Psoas muscle (tissue), 8 donors: ENCODE results near the gene C2CD4C. TPM values are rescaled to one million over a fixed set of nuclear protein-coding genes. Genes with fewer than 3 reads are reported as not detected.
"Not testable (repeated sequence)": the region's sequence is repeated elsewhere in the genome, so short reads cannot be mapped to it uniquely, and the experiment has no call there.

Experiments
- ATAC-seq, 4 donors: fragments of 200-7000 bp; cut with Tn5 transposase; one replicate each; pipeline ENCODE4 v1.9.1; 2020; ENCODE audit warnings: moderate library complexity in 3 of 4, mild to moderate bottlenecking in 2 of 4
- DNase-seq, 2 donors: peaks; one replicate each; pipeline ENCODE4 v3.0.0-alpha.2; 2020
- H3K27ac ChIP-seq: fragments of 200-600 bp; one replicate; pipeline ENCODE4 v1.8.0; 2022
- H3K27me3 ChIP-seq, 3 donors: fragments of 200-600 bp in 1 of 3; one replicate each; pipeline versions ENCODE4 v1.6.1 to v1.8.0; 2013 to 2022; ENCODE audit warnings: low read length in 2 of 3, mild to moderate bottlenecking in 2 of 3, moderate library complexity in 1 of 3; ENCODE audit not compliant: insufficient read depth in 3 of 3
- H3K36me3 ChIP-seq, 2 donors: fragments of 200-600 bp in 1 of 2; one replicate each; pipeline versions ENCODE4 v1.6.1 to v1.8.0; 2013 to 2022; ENCODE audit warnings: low read depth in 1 of 2, mild to moderate bottlenecking in 1 of 2, moderate library complexity in 1 of 2; ENCODE audit not compliant: insufficient read depth in 1 of 2
- H3K4me1 ChIP-seq: fragments of 200-600 bp; one replicate; pipeline ENCODE4 v1.8.0; 2022
- H3K4me3 ChIP-seq: fragments of 200-600 bp; one replicate; pipeline ENCODE4 v1.8.0; 2022; ENCODE audit warnings: mild to moderate bottlenecking
- H3K9me3 ChIP-seq: fragments of 200-600 bp; one replicate; pipeline ENCODE4 v1.8.0; 2022
- WGBS, 3 donors: extraction: QIAGEN DNeasy Blood & Tissue Kit; methylation state at CpG; one replicate each; pipeline versions ENCODE4 v1.1.6 to v1.1.7; 2013; 5-methylcytosine and 5-hydroxymethylcytosine counted together
- intact Hi-C, 2 donors: fragments of 100-400 bp; cut with DNase I; formaldehyde crosslinking; loops; one replicate each; pipeline versions ENCODE4 v1.11.0 to v1.14.2; 2022
- polyA plus RNA-seq, 3 donors: library from polyadenylated mRNA; stranded (reverse); fragments of 200-250 nt; gene quantifications; one replicate each; pipeline ENCODE4 v1.2.3, GENCODE V29; 2013
- total RNA-seq, 4 donors: library from RNA; stranded (reverse); fragmentation: NEBNext Ultra II Directional in 2 of 4; extraction: Animal tissue kit (Norgen Biotek cat#: 25700) in 2 of 4; gene quantifications; one replicate each; pipeline versions ENCODE4 v1.2.1 to v1.2.4, GENCODE V29; 2021 to 2023
- TF ChIP-seq, protein P1 (sequence below): fragments of 200-600 bp; IDR thresholded peaks from one replicate; pipeline ENCODE4 v1.8.0; 2022; ENCODE audit warnings: antibody characterized with exemption
- donor health status: healthy with polysubstance abuse.
- donor health status: DM: no; HTN: no; CAD: no; lungs with moderate emphysema.
- donor health status: Bipolar disorder and iron deficiency.
- donor health status: healthy.
- donor health status: DM: yes; HTN: yes; CAD: no.
- donor health status: DM: no; HTN: no; CAD: no.
- donor health status: DM: no; HTN: no; CAD: no.
- donor health status: DM: yes; HTN: yes; CAD: no.

C2CD4C gene
- total and polyA plus RNA-seq, 7 donors: 0.47 to 1.3 (median 0.97) TPM

- WGBS, 3 donors: 36 to 77% (median 55%) methylated on average over 15 of the region's 15 CpGs
- intact Hi-C loops: no loop called here
- DNase-seq: peak in 1 of 2 donors; percentile 35
- H3K27me3 ChIP-seq: peaks cover 0 to 13% (median 0%) of the 10 kb centered on the region in 3 donors
- TF ChIP-seq, protein P1, sequence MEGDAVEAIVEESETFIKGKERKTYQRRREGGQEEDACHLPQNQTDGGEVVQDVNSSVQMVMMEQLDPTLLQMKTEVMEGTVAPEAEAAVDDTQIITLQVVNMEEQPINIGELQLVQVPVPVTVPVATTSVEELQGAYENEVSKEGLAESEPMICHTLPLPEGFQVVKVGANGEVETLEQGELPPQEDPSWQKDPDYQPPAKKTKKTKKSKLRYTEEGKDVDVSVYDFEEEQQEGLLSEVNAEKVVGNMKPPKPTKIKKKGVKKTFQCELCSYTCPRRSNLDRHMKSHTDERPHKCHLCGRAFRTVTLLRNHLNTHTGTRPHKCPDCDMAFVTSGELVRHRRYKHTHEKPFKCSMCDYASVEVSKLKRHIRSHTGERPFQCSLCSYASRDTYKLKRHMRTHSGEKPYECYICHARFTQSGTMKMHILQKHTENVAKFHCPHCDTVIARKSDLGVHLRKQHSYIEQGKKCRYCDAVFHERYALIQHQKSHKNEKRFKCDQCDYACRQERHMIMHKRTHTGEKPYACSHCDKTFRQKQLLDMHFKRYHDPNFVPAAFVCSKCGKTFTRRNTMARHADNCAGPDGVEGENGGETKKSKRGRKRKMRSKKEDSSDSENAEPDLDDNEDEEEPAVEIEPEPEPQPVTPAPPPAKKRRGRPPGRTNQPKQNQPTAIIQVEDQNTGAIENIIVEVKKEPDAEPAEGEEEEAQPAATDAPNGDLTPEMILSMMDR: no peak
- no peak overlapping the region for H3K27ac ChIP-seq
- peak in 1 of 4 donors; percentile 63 for ATAC-seq
- H3K4me1 ChIP-seq: no peaks in the 10 kb centered on the region
- H3K36me3 ChIP-seq: no peaks in the 10 kb centered on the region
- no peaks in the 10 kb centered on the region for H3K9me3 ChIP-seq
- H3K4me3 ChIP-seq: no peak overlapping the region
These were observed 19.2 kb upstream of the C2CD4C start for GRCh38 chr19:428149-428548.

- intact Hi-C loops, H3K9me3 ChIP-seq, H3K4me3 ChIP-seq, H3K4me1 ChIP-seq, H3K27ac ChIP-seq, H3K36me3 ChIP-seq: not testable (repeated sequence)
- DNase-seq: peak in 1 of 2 donors; percentile 19
- ATAC-seq: peak in 1 of 4 donors; percentile 29
- 34 to 60% (median 44%) methylated on average over 10 to 19 of the region's 19 CpGs for WGBS, 3 donors
- peaks cover 0 to 13% (median 0%) of the 10 kb centered on the region in 3 donors for H3K27me3 ChIP-seq
These were observed 18.7 kb upstream of the C2CD4C start for GRCh38 chr19:427675-428074.

DNA sequence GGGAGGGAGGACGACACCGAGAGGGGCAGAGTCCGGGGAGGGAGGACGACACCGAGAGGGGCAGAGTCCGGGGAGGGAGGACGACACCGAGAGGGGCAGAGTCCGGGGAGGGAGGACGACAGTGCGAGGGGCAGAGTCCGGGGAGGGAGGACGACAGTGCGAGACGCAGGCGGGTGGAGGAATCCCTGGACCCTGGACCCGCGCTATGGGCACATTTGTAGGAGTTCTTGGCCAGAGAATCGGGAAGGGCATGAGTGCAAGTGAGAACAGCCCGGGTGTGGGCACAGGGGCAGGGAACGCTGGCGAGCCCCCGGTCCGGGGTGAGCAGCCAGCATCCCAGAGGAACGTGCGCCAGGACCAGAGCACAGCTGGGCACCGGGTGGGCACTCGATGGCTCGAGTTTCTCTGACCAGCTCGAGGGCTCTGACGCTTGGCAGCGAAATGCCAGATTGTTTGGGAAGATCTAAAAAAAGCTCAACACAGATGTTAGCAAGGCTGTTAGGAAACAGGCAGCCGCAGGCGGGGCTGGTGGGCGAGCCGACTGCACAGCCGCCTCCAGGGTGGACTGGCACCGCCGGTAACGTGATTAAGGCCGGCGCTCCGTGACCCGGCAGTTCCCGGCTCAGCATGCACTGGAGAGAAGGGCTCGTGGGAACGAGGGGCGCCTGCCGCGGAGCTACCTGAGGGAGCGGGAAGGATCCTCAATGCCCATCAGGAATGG is 17.9 kb upstream of the C2CD4C start:
- 22 to 34% (median 30%) methylated on average over 39 to 47 of the region's 51 CpGs for WGBS, 3 donors
- peak in 1 of 2 donors; percentile 63 for DNase-seq
- Histone ChIP-seq H3K4me1 (no peaks in the 10 kb centered on the region), H3K27ac (no peak overlapping the region), H3K9me3 (no peaks in the 10 kb centered on the region), H3K27me3 (peaks cover 0 to 13% (median 0%) of the 10 kb centered on the region in 3 donors), H3K36me3 (no peaks in the 10 kb centered on the region), H3K4me3 (no peak overlapping the region)
- intact Hi-C loops: no loop called here
- TF ChIP-seq, protein P1: no peak
- ATAC-seq: peak; percentile 30 to 91 (median 83)

DNA sequence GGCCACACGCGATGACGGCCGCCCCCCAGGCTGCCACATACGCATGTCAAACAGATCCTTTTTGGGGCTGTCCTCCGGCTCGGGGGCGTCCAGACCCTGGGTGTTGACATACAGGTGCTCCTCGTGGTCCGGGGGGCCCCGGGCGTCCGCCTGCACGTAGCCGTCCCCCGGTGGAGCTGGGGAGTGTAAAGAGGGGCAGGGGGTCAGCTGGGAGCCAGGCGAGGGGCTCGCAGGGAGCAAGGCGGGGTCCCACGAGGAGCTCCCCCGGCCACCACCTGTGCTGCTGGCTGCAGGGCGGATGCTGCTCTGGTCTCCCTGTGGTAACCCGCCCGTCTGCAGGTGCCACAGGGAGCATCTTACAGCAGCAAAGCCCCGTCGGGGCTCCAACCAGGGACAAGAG is 16.1 kb upstream of the C2CD4C start:
- H3K27me3 ChIP-seq: peaks cover 0 to 13% (median 0%) of the 10 kb centered on the region in 3 donors
- no peak for ATAC-seq
- no peak overlapping the region for H3K27ac ChIP-seq
- intact Hi-C loops: no loop called here
- 93 to 94% (median 93%) methylated on average over 26 of the region's 26 CpGs for WGBS, 3 donors
- no peak overlapping the region for H3K4me3 ChIP-seq
- no peaks in the 10 kb centered on the region for H3K4me1 ChIP-seq
- TF ChIP-seq, protein P1: no peak
- H3K9me3 ChIP-seq: no peaks in the 10 kb centered on the region
- DNase-seq: no peak
- H3K36me3 ChIP-seq: no peaks in the 10 kb centered on the region

- H3K27me3 ChIP-seq: peaks cover 0 to 13% (median 0%) of the 10 kb centered on the region in 3 donors
- H3K4me1 ChIP-seq: no peaks in the 10 kb centered on the region
- no peak overlapping the region for H3K4me3 ChIP-seq
- no peak overlapping the region for H3K27ac ChIP-seq
- DNase-seq (peak in 1 of 2 donors; percentile 36), ATAC-seq (no peak)
- WGBS, 3 donors: 93% methylated on average over 15 of the region's 15 CpGs
- no peaks in the 10 kb centered on the region for H3K9me3 ChIP-seq
- intact Hi-C loops: no loop called here
- no peaks in the 10 kb centered on the region for H3K36me3 ChIP-seq
- TF ChIP-seq, protein P1: no peak
These were observed 15.6 kb upstream of the C2CD4C start for GRCh38 chr19:424546-424945.
